Hepatocyte (in vitro differentiated cells): ENCODE measurements around the gene GRM8. TPM values are rescaled to one million over a fixed set of nuclear protein-coding genes. Genes with fewer than 3 reads are reported as not detected.
"Not testable (repeated sequence)": the region's sequence is repeated elsewhere in the genome, so short reads cannot be mapped to it uniquely, and the experiment has no call there.

Source experiments
- DNase-seq: peaks from one replicate; pipeline ENCODE4 v3.0.0-alpha.2; 2016; ENCODE audit warnings: low spot score
- H2AFZ ChIP-seq: fragments of 200-600 bp; sonication (generic); 2 replicates; pipeline ENCODE4 v1.6.0; 2016; ENCODE audit warnings: antibody characterized with exemption, mild to moderate bottlenecking
- H3K27ac ChIP-seq: fragments of 200-600 bp; sonication (generic); 2 replicates; pipeline ENCODE4 v1.5.1; 2016; ENCODE audit warnings: mild to moderate bottlenecking
- H3K27me3 ChIP-seq: fragments of 200-600 bp; sonication (generic); 2 replicates; pipeline ENCODE4 v1.6.1; 2016
- H3K36me3 ChIP-seq: fragments of 200-600 bp; sonication (generic); replicated peaks from 2 replicates; pipeline ENCODE4 v1.5.1; 2016; ENCODE audit warnings: low read depth; ENCODE audit not compliant: insufficient read depth
- H3K4me1 ChIP-seq: fragments of 200-600 bp; sonication (generic); 2 replicates; pipeline ENCODE4 v1.5.1; 2016; ENCODE audit warnings: mild to moderate bottlenecking, moderate library complexity; ENCODE audit not compliant: insufficient read depth
- H3K4me2 ChIP-seq: fragments of 200-600 bp; sonication (generic); 2 replicates; pipeline ENCODE4 v1.6.0; 2016
- H3K4me3 ChIP-seq: fragments of 200-600 bp; sonication (generic); 2 replicates; pipeline ENCODE4 v1.5.1; 2016; ENCODE audit warnings: mild to moderate bottlenecking
- H3K79me2 ChIP-seq: fragments of 200-600 bp; sonication (generic); 2 replicates; pipeline ENCODE4 v1.6.0; 2017; ENCODE audit warnings: mild to moderate bottlenecking
- H3K9me2 ChIP-seq: fragments of 200-600 bp; sonication (generic); replicated peaks from 2 replicates; pipeline ENCODE4 v1.6.0; 2017; ENCODE audit warnings: mild to moderate bottlenecking; ENCODE audit not compliant: insufficient read depth
- H3K9me3 ChIP-seq: fragments of 200-600 bp; sonication (generic); 2 replicates; pipeline ENCODE4 v1.5.1; 2016; ENCODE audit warnings: low read depth, mild to moderate bottlenecking
- H4K20me1 ChIP-seq: fragments of 200-600 bp; sonication (generic); 2 replicates; pipeline ENCODE4 v1.6.0; 2016; ENCODE audit warnings: mild to moderate bottlenecking; ENCODE audit not compliant: insufficient read depth, poor library complexity, severe bottlenecking
- EZH2 ChIP-seq: fragments of 200-600 bp; sonication (generic); IDR thresholded peaks from 2 replicates; pipeline ENCODE4 v1.6.1; 2016; ENCODE audit warnings: antibody characterized with exemption, mild to moderate bottlenecking, borderline replicate concordance
- EZH2phosphoT487 ChIP-seq: fragments of 200-600 bp; sonication (generic); IDR thresholded peaks from one replicate; pipeline ENCODE4 v1.6.1; 2018; ENCODE audit warnings: antibody characterized with exemption, mild to moderate bottlenecking, low read depth, moderate library complexity; ENCODE audit not compliant: unreplicated experiment, severe bottlenecking
- WGBS: methylation state at CpG from one replicate; pipeline ENCODE4 v1.1.6; 2016; ENCODE audit warnings: low lambda C conversion rate; ENCODE audit errors: missing lambda C conversion rate; 5-methylcytosine and 5-hydroxymethylcytosine counted together
- polyA plus RNA-seq: library from polyadenylated mRNA; unstranded; fragments of >200 nt; fragmentation: Nextera tagmentation; extraction: Ambion mirVana; gene quantifications from 2 replicates; pipeline ENCODE4 v1.2.1, GENCODE V29; 2016
- total RNA-seq: library from RNA; depleted of rRNA; stranded (reverse); fragments of >200 nt; gene quantifications from 2 replicates; pipeline ENCODE4 v1.2.3, GENCODE V29; 2014
- TF ChIP-seq, protein P1 (sequence below): fragments of 200-600 bp; sonication (generic); IDR thresholded peaks from 2 replicates; pipeline ENCODE4 v1.5.1; 2016; ENCODE audit warnings: antibody characterized with exemption, mild to moderate bottlenecking; ENCODE audit not compliant: poor library complexity

The GRM8 gene
- total and polyA plus RNA-seq, 2 experiments from 2014 or later = 0.62 to 4.5 TPM

DNA sequence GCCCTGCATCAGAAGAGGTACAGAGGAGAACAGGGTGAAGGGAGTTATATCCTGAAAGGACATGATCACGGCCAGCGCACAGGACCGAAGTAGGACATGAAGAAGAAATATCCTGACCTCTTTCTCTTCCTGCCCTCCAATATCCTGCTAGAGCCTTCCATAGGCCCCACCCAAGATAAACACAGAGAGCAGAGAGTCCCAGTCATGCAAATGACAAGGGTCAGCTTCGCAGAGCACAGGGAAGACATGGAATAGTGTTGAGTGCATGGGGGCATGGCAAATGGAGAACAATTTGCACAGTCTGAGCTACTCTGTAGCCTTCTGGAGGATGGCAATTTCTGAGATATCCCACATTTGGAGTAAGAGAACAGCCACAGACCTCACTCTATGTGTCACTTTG is 371.4 kb downstream of the GRM8 start:
- H3K27me3 ChIP-seq = no peaks in the 10 kb centered on the region
- H3K9me3 ChIP-seq = no peaks in the 10 kb centered on the region
- H3K79me2 ChIP-seq = no peaks in the 10 kb centered on the region
- H3K4me1 ChIP-seq = no peaks in the 10 kb centered on the region
- TF ChIP-seq EZH2phosphoT487 = no peak
- TF ChIP-seq, protein P1, sequence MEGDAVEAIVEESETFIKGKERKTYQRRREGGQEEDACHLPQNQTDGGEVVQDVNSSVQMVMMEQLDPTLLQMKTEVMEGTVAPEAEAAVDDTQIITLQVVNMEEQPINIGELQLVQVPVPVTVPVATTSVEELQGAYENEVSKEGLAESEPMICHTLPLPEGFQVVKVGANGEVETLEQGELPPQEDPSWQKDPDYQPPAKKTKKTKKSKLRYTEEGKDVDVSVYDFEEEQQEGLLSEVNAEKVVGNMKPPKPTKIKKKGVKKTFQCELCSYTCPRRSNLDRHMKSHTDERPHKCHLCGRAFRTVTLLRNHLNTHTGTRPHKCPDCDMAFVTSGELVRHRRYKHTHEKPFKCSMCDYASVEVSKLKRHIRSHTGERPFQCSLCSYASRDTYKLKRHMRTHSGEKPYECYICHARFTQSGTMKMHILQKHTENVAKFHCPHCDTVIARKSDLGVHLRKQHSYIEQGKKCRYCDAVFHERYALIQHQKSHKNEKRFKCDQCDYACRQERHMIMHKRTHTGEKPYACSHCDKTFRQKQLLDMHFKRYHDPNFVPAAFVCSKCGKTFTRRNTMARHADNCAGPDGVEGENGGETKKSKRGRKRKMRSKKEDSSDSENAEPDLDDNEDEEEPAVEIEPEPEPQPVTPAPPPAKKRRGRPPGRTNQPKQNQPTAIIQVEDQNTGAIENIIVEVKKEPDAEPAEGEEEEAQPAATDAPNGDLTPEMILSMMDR = no peak
- no peak for TF ChIP-seq EZH2
- H2AFZ ChIP-seq = no peak overlapping the region
- no peak overlapping the region for H3K4me2 ChIP-seq
- WGBS = 90% methylated on average over 4 of the region's 4 CpGs
- DNase-seq = no peak
- H3K9me2 ChIP-seq = no peaks in the 10 kb centered on the region
- H3K36me3 ChIP-seq = no peaks in the 10 kb centered on the region
- H3K27ac ChIP-seq = no peak overlapping the region
- no peaks in the 10 kb centered on the region for H4K20me1 ChIP-seq
- no peak overlapping the region for H3K4me3 ChIP-seq

DNA sequence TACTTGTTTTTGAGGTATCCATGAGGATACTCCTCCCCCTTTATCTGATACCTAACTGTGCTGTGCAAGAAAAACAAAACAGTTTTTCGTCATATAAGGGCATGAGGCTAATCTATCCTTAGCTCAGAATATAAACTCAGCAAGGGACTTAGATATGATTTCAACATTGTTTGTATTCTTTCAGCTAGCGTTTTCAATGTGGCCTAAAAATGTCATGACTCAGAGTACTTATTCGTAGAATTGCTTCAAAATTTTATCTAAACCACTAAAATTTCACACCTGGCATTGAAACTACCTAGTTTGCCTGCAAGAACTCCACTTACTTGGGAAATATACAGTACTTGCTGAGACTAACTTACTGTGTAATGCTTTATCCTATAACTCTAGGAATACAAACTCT is 376.2 kb downstream of the GRM8 start:
- H4K20me1 ChIP-seq, H2AFZ ChIP-seq, DNase-seq, H3K9me3 ChIP-seq, H3K36me3 ChIP-seq, H3K9me2 ChIP-seq, H3K27me3 ChIP-seq, H3K4me1 ChIP-seq, H3K4me2 ChIP-seq, H3K4me3 ChIP-seq, H3K27ac ChIP-seq, H3K79me2 ChIP-seq: not testable (repeated sequence)
- 70% methylated on average over 3 of the region's 3 CpGs for WGBS

DNA sequence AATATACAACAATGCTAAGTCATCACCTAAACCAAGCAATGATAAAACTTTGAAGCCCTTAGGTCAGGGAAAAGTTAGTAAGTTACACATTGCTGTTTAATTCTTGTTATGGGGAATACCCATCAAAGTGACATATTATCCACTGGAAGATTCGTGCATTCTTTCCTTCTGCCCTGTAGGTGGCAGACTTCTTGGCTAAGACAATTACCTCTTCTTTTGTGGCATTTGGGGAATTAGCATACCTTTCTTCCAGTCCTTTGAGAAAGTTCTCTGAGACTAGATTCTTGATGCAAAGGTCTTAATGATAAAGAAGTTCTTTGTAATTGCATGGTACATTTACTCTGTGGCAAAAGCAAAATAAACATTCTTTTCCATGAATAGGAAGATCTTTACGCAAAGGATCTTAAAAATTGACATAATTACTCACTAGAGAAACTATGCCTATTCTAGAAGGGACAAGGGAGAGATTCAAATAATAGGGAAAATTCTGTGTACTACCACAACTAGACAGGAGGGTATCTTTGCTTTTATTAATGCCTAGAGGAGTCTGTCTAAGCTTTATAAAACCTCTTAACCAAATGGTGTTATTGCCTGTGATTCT is 395.9 kb downstream of the GRM8 start:
- Histone ChIP-seq H3K9me3 (no peaks in the 10 kb centered on the region), H3K27ac (no peak overlapping the region), H3K79me2 (no peaks in the 10 kb centered on the region), H3K27me3 (no peaks in the 10 kb centered on the region), H3K36me3 (no peaks in the 10 kb centered on the region), H3K4me2 (no peak overlapping the region), H3K9me2 (no peaks in the 10 kb centered on the region), H3K4me3 (no peak overlapping the region), H3K4me1 (no peaks in the 10 kb centered on the region), H4K20me1 (no peaks in the 10 kb centered on the region), H2AFZ (no peak overlapping the region)
- TF ChIP-seq EZH2phosphoT487 = no peak
- TF ChIP-seq EZH2 = no peak
- TF ChIP-seq, protein P1 = peak; percentile 52
- DNase-seq = peak; percentile 25
- 52% methylated on average over 2 of the region's 2 CpGs for WGBS

DNA sequence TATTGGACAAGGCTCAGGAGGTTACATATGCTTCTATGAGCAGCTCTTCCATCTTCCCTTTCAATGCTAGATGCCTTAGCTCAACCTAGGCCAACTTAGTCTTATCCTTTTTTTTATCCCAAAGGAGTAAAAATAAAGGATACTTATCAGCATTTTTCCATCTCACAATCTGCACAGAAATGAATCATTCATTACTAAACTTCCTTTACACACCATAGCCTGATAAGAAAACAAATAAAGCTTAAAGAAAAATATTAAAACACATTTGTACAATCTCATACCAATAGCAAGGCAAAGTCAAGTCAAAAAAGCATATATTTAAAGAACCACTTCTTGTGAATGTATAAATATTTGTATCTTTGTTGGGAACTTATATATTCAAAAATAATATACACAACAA is 407.4 kb downstream of the GRM8 start:
- Histone ChIP-seq H4K20me1 (no peaks in the 10 kb centered on the region), H3K9me2 (no peaks in the 10 kb centered on the region), H3K27me3 (no peaks in the 10 kb centered on the region), H3K9me3 (no peaks in the 10 kb centered on the region), H3K4me1 (no peaks in the 10 kb centered on the region), H3K4me2 (no peak overlapping the region), H2AFZ (no peak overlapping the region), H3K79me2 (no peaks in the 10 kb centered on the region), H3K4me3 (no peak overlapping the region), H3K27ac (no peak overlapping the region), H3K36me3 (no peaks in the 10 kb centered on the region)
- TF ChIP-seq EZH2phosphoT487 = no peak
- TF ChIP-seq, protein P1 = no peak
- no peak for DNase-seq
